Measurements from ENCODE around the gene TBC1D22B.

DNA sequence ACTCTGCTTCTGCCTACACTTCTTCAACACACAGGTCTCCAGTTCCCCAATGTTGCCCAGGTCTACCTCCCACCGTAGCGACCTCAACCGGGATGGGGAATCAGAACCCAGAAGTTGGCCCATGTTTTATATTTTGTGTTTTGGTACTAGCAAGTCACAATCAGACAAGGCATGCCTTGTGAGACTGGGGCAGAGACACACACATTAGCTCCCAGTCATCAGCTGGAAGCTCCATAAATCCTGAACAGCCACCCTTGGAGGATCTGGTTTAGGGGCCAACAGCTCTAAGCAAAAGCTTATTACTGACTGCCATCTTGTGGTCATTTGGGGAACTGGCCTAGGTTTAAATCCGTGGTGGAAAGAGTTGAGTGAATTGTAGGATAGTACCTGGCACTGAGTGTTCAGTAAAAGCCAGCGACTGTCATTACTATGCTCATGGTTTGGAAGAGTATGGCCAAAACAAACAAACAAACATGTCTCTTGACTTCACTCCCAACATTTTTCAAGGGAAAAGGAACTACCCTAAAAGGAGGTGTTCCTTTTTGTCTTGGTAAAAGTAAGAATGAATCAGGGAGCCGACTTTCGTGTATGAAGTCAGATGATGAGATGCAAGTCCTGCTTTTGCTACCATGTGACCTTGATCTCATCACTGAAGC, 47.1 kb upstream of the TBC1D22B start:
- no peak for TF ChIP-seq EZH2 (IDR thresholded peaks at IDR 0.05; ENCODE audit: borderline replicate concordance, low read depth, low read length, severe bottlenecking)
- no peak for TF ChIP-seq POLR2AphosphoS5 (IDR thresholded peaks at IDR 0.05; ENCODE audit: insufficient read depth, low read depth, low read length)
- TF ChIP-seq, protein P1, sequence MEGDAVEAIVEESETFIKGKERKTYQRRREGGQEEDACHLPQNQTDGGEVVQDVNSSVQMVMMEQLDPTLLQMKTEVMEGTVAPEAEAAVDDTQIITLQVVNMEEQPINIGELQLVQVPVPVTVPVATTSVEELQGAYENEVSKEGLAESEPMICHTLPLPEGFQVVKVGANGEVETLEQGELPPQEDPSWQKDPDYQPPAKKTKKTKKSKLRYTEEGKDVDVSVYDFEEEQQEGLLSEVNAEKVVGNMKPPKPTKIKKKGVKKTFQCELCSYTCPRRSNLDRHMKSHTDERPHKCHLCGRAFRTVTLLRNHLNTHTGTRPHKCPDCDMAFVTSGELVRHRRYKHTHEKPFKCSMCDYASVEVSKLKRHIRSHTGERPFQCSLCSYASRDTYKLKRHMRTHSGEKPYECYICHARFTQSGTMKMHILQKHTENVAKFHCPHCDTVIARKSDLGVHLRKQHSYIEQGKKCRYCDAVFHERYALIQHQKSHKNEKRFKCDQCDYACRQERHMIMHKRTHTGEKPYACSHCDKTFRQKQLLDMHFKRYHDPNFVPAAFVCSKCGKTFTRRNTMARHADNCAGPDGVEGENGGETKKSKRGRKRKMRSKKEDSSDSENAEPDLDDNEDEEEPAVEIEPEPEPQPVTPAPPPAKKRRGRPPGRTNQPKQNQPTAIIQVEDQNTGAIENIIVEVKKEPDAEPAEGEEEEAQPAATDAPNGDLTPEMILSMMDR (IDR thresholded peaks at IDR 0.05; ENCODE audit: extremely low read depth in 1 of 2, insufficient read depth in 1 of 2, low read depth in 1 of 2, low read length in 2 of 2) = peak; percentile 80 to 91
- TF ChIP-seq JUN (IDR thresholded peaks at IDR 0.05; ENCODE audit: borderline replicate concordance, insufficient read depth, insufficient read length, low read depth) = no peak
- no peak for TF ChIP-seq POLR2A (IDR thresholded peaks at IDR 0.05; ENCODE audit: low read depth, low read length)
- no peak for TF ChIP-seq MYC (IDR thresholded peaks at IDR 0.05; ENCODE audit: low read depth, low read length)
- no peak for TF ChIP-seq GATA2 (IDR thresholded peaks at IDR 0.05; ENCODE audit: insufficient read depth, insufficient read length, low read depth, low read length)
- no peak for TF ChIP-seq MAX (IDR thresholded peaks at IDR 0.05; ENCODE audit: insufficient read depth, insufficient read length)
- TF ChIP-seq FOS (IDR thresholded peaks at IDR 0.05; ENCODE audit: borderline replicate concordance, insufficient read depth, low read length) = no peak

Measured in endothelial cell of umbilical vein (primary cell).